Stimulated activated CD8-positive, alpha-beta memory T cell treated with anti-CD3 and anti-CD28 coated beads, Interleukin-12 subunit alpha, Interleukin-12 subunit beta, amount 100 ng/mL, for 1 hour (primary cell): Measurements from ENCODE around the gene ZNF506.
"Not testable (repeated sequence)": the region's sequence is repeated elsewhere in the genome, so short reads cannot be mapped to it uniquely, and the experiment has no call there.

Experiments
- DNase-seq: peaks from one replicate; pipeline ENCODE4 v3.0.0-alpha.2; 2020; ENCODE audit warnings: low read depth

The ZNF506 gene

DNA sequence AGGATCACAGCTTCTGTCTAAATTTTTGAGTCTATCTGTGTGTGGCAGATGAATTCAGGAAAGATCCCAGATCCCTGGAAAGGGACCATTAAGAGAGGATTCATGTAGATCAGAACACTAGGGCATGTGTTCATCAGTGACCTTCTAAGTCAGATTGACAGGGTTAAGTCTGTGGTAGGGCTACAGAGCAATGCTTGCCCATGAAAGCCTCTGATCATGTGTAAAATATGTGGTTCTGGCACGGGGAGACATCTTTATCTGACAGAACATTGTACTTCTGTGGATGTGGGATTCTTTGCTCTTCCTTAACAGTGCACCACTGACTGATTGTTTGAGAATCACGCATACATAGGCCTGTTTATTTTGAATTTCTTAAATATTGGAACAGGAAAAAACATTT lies 42.9 kb downstream of the ZNF506 start:
- no peak for DNase-seq

DNA sequence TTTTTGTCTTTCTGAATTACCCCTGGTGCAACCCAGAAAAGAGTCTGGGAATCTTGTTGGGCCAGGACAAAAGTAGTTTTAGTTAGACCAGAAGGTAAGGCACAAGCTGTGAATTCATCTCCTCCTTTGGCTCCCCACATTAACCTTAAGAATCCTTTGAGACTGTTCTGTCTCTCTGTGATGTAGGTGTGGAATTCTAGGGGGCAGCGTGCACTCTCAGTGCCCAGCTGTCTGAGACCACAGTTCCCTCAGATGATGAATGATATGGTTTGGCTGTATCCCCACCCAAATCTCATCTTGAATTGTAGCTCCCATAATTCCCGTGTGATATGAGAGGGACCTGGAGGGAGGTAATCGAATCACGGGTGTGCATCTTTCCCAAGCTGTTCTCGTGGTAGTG lies 43.9 kb downstream of the ZNF506 start:
- DNase-seq, result no peak

DNA sequence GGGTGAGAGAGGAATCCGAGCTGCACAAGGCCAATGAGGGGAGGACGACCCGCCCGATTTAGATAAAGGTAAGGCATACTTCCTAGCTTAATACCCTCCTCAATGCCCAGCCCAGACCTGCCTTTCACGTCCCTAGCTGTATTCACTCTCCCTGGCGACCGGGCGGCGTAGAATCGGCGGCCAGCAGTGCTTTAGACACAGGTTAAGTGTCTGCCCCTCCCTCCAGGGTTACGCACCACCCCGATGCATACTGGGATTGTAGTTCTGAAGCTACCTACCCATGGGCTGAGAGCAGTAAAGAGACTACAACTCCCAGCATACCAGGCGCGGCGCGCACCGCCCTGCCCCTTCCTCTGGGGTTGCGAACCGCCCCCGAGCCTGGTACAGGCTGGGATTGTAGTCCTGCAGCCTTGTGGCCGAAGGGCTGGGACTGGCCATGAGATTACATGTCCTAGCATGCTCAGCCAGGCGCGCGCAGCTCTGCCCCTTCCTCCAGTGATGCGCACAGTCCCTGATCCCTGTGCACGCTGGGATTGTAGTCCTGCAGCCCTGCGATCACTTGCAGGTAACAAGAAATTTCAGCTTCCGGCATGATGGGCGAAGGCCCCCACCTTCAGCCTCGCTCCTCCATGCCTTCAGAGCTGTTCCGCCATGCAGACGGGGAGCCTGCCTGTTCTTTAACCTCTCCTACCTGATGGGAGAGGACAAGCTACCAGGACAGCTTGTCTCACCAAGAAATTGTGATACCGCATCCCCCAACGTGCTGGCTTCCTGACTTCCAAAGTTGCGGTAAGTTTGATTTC lies 45.1 kb downstream of the ZNF506 start:
- DNase-seq, result peak; percentile 86

DNA sequence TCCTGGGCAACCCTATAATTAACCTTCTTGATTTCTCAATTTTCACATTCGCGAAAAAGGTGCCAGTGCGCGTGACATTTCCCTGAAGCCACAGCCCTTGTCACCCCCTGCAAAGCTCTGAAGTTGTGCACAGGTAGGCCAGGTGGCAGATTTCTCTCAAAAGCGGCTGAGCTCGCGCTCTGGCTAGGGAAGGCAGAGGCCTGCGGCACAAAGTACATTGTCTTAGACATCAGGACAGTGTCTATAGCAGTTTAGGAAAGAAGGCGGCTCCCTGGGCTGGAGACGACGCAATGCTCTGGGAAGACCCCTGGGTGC lies 45.7 kb downstream of the ZNF506 start:
- DNase-seq, result no peak

DNA sequence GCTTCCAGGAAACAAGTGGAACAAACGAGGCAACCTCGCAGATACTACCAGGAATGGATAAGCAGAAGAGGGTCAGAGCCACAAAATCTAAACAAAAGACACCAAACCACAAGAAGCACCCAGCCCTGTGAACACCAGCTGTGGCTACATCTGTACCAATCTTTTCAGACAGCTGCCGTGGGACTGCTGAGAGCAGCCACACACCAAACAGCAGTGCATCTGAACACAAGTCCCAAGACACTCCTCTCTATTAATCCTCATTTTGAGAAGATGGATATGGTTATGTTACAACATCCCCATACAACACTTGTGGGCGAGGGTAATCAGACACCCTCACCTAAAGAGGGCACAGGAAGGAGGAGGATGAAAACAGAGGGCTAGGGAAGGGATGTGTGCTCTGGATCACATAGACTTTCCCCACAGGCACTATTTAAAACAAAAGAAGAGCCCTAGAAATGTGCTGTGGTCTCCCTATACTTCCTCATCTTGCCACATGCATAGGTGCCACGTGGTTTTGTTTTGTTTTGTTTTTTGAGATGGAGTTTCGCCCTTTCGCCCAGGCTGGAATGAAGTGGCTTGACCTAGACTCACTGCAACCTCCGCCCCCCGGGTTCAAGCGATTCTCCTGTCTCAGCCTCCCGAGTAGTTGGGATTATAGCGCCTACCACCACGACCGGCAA lies 47.1 kb downstream of the ZNF506 start:
- no peak for DNase-seq

DNA sequence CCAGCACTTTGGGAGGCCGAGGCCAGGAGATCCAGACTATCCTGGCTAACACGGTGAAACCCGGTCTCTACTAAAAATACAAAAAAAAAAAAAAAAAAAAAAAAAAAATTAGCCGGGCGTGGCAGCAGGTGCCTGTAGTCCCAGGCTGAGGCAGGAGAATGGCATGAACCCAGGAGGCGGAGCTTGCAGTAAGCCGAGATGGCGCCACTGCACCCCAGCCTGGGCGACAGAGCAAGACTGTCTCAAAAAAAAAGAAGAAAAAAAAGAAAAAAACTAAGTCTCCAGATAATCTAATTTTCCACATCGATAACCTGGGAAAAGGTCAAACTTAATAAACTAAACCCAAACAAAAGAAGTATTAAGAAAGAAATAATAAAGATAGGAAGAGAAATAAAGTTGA lies 49.6 kb downstream of the ZNF506 start:
- not testable (repeated sequence) for DNase-seq

DNA sequence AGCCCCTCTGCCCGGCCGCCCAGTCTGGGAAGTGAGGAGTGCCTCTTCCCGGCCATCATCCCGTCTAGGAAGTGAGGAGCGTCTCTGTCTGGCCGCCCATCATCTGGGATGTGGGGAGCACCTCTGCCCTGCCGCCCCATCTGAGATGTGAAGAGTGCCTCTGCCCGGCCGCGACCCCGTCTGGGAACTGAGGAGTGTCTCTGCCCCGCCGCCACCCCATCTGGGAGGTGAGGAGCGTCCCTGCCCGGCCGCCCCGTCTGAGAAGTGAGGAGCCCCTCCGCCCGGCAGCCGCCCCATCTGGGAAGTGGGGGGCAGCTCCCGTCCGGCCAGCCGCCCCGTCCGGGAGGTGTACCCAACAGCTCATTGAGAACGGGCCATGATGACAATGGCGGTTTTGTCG lies 51.6 kb downstream of the ZNF506 start:
- not testable (repeated sequence) for DNase-seq

DNA sequence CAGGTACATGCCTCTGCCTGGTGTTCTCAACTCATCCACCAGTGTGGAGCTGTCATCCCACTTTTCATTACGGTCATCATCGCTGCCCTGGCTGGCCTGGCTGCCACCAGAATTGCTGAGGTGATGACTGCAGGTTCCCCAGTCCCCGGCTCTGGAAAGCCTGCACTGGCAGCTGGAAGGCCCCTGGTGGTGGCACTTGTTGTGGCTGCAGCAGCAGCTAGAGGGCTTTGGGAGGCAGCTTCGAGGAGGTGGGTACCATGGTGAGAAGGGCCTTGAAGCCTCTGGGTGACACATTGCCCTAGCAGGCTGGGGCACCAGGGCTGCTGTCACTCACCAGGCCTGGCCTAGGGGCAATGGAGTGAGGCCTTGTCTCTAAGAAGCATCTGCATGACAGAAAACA lies 63.4 kb downstream of the ZNF506 start:
- no peak for DNase-seq

DNA sequence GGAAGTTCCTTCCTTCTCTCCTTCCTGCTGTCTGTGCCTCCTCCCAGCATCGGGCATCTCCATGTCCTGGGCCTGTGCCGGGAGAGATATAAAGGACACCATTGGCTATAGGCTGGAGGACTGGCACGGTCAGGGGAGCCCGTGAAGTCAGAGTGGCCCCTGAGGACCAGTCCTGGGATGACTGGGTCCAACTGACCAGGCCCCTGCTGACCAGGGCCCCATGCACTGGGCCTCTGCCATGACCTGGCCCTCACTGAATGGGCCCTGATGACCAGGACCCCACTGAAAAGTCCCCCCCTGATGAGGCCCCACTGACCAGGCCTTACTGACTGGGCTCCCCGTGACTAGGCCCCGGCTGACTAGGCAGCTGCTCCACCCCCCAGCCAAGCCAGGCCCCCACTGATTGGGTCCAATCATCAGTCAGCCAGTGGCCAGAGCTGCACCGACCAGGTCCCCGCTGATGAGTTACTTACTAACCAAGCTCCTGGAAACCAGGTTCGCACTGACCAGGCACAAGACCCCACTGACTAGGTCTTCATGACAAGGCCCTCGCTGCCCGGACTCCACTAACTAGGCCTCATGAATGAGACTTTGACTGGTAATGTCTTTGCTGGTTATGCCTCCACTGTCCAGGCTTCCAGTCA lies 68.7 kb downstream of the ZNF506 start:
- DNase-seq, result no peak

DNA sequence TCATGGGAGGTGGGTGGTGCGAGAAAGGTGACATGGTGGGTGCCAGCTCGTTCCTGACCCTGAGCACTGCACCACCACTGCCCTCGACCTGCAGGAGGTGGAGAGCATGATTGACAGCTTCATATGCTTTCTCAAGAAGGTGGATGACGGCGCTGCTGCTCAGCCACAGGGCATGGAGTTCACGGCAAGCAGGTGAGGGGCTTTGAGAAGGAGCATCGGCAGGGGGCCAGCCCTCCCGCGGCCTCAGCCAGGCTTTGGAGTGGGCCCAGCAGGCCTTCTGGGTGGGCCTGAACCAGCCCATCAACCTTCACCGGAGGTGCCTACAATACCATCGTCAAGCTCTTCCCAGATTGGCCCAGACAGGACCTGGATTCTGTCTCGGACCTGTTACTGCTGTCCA lies 69.7 kb downstream of the ZNF506 start:
- DNase-seq, result no peak

DNA sequence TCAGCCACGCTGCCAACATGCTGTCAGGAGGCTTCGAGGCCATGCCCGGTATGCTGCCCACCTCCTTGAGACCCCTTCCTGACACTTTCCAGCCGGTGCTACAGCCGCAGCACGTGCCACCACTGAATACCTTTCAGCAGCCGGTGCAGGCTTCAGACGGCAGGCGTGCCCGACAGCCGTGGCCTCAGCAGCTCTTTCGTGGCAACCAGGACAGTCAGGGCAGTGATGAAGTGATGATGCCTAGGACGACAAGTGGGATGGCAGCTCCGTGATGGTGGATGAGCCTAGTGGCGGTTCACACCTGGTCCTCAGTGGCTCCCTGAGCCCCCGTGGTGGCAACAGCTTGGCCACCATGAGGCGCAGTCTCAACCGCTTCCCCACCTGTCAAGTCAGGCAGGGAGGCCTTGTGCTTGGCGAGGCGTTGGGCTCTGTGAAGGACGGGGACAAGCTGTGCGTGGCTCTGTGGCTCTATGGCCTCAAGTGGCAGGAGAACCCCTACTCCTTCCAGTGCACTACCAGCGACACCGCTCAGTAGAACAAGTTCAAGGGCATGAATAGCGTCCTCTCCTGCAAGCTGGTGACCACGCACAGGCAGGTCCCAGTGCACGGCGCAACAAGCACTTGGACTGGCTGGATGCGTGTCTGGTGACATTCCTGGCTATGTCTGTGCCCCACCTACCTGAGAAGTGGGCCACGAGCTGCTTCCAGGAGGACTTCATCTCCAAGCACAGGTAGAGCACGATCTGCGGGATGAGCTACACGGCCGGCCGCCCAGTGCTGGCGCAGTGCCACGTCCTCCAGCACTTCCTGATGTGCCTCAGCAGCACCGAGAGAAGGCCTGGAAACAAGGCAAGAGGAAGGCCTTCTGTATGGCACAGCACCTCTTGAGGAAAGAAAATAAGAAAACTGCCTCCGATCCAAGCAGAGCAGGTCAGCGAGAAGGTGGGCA lies 70.4 kb downstream of the ZNF506 start:
- no peak for DNase-seq

DNA sequence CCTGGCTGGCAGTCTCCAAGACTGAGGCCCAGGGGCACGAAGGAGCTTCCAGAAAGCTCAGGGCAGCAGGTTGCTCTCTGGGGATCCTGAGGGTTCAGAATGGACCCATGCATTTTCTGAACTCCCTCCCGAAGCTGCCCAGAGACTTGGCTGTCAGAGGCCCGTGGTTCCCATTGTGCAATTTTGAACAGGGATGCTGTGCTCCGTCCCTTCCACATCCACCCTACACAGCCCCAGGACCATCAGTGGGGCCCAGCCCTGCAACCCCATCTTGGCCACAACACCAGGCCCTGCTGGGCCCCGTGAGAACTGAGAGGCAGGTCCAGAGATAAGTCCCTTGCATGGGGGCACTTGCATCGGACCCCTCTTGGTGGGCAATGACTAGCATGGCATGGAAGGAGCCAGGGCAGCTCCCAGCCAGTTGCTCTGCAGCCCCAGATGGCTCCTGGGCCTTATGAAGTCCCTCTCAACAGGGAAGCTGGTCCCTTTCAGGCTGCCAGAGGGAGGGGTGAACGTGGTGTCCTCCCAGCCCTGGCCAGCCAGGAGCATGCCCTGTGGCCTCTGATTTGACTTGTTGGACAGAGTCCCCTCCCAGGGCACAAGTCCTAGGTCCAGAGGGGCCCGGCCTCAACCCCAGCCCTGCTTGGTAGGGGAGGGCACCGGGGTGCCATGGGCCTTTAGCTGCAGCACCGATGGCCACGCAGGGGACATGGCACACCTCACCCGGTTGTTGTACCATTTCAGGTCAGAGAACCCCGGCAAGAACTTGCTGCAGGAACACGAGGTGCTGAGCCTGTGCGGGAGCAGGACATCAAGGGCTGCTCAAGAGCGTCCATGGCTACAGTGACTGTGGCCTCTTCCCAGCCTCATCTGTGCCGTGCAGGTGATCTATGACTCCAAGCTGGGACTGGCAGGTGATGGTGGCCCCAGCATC lies 71.4 kb downstream of the ZNF506 start:
- DNase-seq, result no peak

DNA sequence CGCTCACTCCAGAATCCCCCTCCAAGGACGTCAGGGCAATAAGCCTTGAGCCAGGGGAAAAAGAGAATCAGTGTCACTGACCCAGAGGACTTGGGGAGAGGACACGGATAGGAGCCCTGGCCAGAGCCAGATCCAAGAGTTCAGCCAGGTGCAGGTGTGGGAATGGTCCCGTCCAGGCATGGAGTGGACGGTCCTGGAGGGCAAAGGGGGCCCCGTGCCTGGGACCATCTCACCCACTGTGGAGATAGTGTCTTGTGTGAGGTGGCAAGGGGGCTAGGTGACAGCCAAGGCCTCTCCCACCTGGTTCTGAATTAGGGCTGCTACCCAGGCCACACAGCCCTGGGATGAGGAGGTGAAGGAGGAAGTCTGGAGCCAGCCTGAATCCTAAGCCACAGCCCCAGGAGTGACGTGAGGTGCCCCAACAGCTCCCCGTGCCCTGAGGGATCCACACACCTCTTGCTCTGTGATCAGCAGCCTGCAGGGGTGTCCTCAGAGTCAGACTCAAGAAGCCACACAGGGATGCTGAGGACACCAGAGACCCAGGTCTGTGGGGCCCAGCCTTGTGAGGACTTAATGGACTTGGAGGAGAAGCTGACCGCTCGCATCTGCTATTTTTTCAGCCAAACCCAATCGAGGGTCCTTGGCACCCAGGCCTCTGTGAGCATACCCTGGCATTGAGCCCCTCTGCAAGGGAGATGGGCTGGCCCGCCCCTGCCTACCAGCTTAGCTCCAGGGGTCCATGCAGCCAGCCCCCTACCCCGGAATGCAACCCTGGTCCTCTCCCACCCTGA lies 72.2 kb downstream of the ZNF506 start:
- DNase-seq, result no peak

DNA sequence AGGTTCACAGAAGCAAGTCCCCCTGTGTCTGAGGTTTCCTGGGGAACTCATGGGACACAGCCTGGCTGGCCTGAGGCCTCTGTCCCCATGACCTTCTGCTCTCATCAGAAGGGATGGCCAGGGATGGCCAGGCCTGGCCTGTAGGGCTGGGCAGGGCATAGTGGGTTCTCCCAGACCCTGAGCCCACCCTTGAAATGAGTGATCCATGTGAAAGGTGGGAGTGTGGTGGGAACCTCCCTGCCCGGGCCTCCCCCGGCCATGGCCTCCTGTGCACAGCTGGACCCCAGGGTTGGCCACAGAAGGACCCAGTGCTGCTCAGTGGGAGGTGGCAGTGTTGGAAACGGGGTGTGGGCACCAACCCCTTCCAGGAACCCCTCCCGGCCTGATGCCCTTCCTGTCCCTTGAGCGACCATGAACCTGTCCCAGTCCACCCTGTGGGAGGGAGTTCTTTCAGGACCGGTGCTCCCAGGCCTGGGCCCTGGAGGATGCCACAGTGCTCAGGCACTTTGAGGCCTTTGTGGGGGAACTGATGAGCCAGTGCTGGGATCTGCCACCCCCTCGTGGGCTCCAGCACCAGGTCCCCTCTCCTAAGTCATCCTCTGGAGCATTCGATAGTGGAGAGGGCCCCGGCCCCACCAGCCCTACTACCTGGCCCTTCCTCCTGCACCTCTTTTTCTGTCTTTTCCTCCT lies 73.2 kb downstream of the ZNF506 start:
- DNase-seq, result no peak

DNA sequence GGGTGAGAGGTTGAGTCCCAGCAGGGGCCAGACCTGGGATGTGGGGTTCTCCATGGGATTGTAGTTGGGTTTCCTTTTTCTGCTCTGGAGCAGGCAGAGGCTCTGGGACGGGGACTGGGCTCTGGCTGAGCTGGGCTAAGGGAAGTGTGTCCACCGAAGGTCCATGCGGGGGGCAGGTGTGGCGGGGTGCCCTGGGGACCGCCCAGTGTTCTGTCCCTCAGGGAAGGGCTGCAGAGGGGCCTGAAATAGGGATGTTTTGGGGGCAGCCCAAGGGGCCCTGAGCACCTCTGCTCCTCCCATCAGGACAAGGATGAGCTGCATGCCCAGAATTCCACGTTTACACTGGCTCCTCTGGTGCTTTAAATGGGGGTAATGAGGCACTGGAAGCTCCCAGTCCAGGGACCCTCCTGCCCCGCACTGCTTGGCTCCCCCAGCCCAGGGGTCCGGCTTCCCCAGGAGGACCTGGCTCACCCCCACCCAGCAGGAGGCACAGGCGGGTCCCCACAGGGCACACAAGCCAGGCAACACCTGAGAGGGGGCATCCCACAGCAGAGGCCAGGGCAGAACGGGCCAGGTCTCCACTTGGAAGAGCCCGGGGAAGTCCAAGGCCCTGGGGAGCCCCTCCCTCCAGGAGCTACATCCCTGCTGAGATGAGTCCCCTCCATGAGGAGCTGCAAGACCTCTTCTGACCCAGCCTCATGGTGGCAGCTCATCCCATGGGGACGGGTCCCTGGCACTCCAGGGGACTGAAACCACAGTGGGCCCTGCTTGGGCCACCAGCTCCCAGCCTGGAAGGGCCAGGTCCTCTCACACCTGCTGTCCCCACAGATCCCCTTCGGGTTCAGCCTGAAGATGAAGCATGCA lies 74.0 kb downstream of the ZNF506 start:
- no peak for DNase-seq

DNA sequence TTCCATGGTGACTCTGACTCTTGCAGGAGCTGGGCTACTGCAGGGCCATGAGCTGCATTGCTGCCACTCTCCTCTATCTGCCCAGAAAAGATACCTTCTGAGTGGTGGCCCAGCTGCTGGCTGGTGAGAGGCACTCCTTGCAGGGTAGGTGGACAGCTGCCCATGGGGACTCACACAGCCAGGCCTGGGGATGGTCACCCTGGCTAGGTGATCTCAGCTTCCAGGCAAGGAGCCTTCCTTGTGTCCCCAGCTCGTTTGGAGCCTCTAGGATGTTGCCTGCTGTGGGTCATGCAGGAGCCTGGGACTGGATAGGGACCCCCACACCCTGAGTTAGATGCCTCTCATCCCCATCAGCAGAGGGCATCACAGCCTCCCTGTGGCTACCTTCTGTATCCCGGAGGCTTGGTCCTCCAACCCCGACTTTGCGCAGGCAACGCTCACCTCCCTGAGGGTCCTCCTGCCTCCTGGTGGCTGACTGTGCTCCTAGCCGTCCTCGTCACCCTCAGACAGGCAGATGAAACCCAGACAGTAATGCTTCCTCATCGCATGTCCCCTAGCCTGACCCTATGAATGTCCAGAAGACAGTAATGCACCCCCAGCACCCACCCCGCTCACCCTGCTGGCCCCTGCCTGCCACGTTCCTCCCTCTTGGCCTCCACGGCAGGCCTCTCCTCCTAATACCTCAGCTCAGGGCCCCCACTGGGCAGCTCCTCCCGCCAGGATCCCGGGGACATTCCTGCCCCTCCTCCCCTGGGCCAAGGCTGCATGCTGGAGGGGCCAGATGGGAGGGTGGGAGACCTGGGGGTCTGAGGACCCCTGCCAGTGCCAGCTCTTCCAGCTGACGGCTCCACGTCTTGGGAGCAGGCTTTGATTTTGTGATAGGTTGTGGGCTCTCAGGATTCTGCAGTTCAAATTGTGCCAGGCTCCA lies 75.0 kb downstream of the ZNF506 start:
- no peak for DNase-seq

DNA sequence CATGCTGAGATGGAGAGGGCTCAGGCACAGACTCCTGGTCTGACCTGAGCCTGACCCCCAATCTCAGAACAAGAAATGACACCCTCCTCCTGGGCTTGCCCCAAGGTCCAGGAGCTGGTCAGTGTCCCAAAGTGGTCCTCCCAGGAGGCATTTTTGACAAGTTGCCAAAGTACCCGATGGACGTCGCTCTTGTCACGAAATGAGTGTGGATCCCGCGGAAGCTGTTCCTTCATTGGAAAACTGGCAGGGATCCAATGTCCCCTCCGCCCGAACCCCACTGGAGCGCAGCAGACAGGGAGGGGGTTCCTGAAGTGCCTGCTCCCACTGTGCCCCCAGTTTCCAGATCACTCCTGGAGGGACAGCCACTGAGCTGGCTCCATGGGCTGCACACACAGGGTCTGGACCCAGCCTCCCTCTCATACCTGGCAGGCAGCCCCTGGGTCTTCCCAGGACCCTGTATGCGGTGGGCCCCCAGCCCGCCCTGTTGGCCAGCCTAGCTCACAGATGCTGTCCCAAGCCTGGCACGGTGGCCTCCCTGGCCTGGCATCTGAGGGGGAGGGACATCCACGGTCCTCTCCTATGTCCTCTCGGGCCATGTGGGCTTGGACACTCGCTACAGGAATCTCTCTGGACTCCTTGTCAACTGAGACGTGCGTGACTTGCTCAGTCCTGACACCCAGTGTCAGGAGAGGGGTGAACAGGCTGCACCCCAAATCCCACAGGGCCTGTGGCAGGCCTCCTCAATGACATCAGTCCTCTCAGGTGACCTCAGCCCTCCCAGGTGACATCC lies 75.9 kb downstream of the ZNF506 start:
- DNase-seq, result no peak
